NCI-H2107 (cell line): ENCODE measurements around the gene ATAD1.

Experiments used
- DNase-seq: peaks from one replicate; lab custom pipeline; 2025; lab: John Stamatoyannopoulos, UW

ATAD1 gene

GRCh38 chr10:87713707-87714106, 104.3 kb downstream of the ATAD1 start:
- no peak for DNase-seq

- no peak for DNase-seq
Observed at GRCh38 chr10:87712913-87713616, 105.0 kb downstream of the ATAD1 start.

GRCh38 chr10:87707254-87707653, 110.8 kb downstream of the ATAD1 start:
- DNase-seq = no peak

GRCh38 chr10:87706731-87707130, 111.3 kb downstream of the ATAD1 start:
- no peak for DNase-seq

DNA sequence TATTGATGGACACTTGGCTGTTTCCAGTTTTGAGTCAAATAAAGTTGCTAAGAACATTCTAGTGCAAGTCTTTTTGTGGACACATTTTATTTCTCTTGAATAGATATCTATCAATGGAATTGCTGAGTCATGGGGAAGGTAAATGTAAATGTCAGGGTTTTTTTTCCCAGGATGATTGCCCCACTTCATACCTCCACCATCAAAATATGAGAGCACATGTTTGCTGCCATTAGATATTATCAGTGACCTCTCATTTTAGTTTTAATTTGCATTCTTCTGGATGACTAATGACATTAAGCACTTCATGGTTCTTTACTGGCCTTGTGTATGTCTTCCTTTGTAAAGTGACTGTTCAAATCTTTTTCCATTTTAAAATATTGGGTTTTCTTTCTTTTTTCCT, 112.7 kb downstream of the ATAD1 start:
- DNase-seq = no peak

DNA sequence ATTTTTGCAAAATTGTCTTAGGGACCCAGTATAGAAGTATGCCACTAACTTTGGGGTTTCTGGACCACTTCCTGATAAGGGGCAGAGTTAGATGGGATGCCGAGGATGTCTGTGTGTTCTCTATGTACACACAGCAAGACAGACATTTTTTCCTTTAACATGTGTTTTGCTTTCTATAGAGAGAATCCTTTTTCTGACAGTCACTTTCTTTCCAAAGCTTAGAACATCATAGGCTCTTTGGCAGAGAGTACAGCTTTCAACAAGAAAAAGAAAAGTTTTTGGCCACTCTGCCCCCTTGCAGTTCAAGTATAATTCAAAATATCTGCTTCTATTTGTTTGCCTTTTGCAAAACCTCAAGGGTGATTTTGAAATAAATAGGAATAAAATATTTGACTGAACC, 114.3 kb downstream of the ATAD1 start:
- DNase-seq = no peak

- no peak for DNase-seq
Observed at GRCh38 chr10:87702973-87703294, 115.1 kb downstream of the ATAD1 start.

GRCh38 chr10:87702260-87702972, 115.6 kb downstream of the ATAD1 start:
- no peak for DNase-seq
